IMR-90 (cell line): Measurements from ENCODE around the gene RCBTB2. TPM values are rescaled to one million over a fixed set of nuclear protein-coding genes. Genes with fewer than 3 reads are reported as not detected.

Experiments used
- ATAC-seq: fragments of 200-7000 bp; cut with Tn5 transposase; 2 replicates; pipeline ENCODE4 v1.9.1; 2020; ENCODE audit warnings: low read depth, mild to moderate bottlenecking, moderate library complexity
- BruUV-seq: library from RNA; stranded (reverse); fragments of 400-500 nt; replicated peaks from 2 replicates; lab custom pipeline; 2021; lab: Mats Ljungman, UMichigan
- CTCF ChIA-PET: fragments of 300-600 bp; formaldehyde crosslinking; extraction: SDS; loops from one replicate; lab custom pipeline; 2021; ENCODE audit warnings: antibody characterized with exemption; lab: Yijun Ruan, JAX
- POLR2A ChIA-PET: fragments of 300-600 bp; sonication (Branson Sonifier 250); formaldehyde crosslinking; loops from one replicate; lab custom pipeline; 2022; ENCODE audit warnings: antibody characterized with exemption; ENCODE audit not compliant: unreplicated experiment; lab: Charles Lee
- DNase-seq: peaks from one replicate; pipeline ENCODE4 v3.0.0; 2013
- H2AFZ ChIP-seq: replicated peaks from 2 replicates; pipeline ENCODE3; 2013; ENCODE audit warnings: low read length, mild to moderate bottlenecking; ENCODE audit not compliant: poor library complexity
- H2AK5ac ChIP-seq: 2 replicates; pipeline ENCODE4 v1.6.1; 2013; ENCODE audit warnings: low read depth, low read length, inconsistent platforms
- H2AK9ac ChIP-seq: replicated peaks from 2 replicates; pipeline ENCODE3; 2013; ENCODE audit warnings: mild to moderate bottlenecking, low read depth, low read length, moderate library complexity; ENCODE audit not compliant: poor library complexity
- H2BK120ac ChIP-seq: 2 replicates; pipeline ENCODE4 v1.6.1; 2013; ENCODE audit warnings: low read depth, low read length, inconsistent platforms
- H2BK15ac ChIP-seq: 3 replicates; pipeline ENCODE4 v1.6.1; 2013; ENCODE audit warnings: low read depth, low read length, inconsistent platforms
- H2BK20ac ChIP-seq: 2 replicates; pipeline ENCODE4 v1.6.1; 2013; ENCODE audit warnings: low read depth, mild to moderate bottlenecking, inconsistent platforms, low read length, moderate library complexity
- H2BK5ac ChIP-seq: 2 replicates; pipeline ENCODE4 v1.6.1; 2013; ENCODE audit warnings: mild to moderate bottlenecking, low read depth, low read length, inconsistent platforms; ENCODE audit not compliant: poor library complexity, severe bottlenecking
- H3K14ac ChIP-seq: replicated peaks from 2 replicates; pipeline ENCODE4 v1.6.1; 2013; ENCODE audit warnings: low read depth, low read length, inconsistent platforms
- H3K18ac ChIP-seq: 2 replicates; pipeline ENCODE4 v1.6.1; 2013; ENCODE audit warnings: low read depth, low read length, control low read depth
- H3K23ac ChIP-seq: 2 replicates; pipeline ENCODE4 v1.6.1; 2013; ENCODE audit warnings: low read depth, low read length, inconsistent platforms
- H3K27ac ChIP-seq: 2 replicates; pipeline ENCODE4 v1.5.1; 2013; ENCODE audit warnings: mild to moderate bottlenecking, control low read depth, low read length; ENCODE audit not compliant: insufficient read depth
- H3K27me3 ChIP-seq: 2 replicates; pipeline ENCODE4 v1.6.1; 2013; ENCODE audit warnings: low read length; ENCODE audit not compliant: control insufficient read depth, insufficient read depth
- H3K36me3 ChIP-seq: 2 replicates; pipeline ENCODE4 v1.6.1; 2013; ENCODE audit warnings: low read length, mixed read lengths; ENCODE audit not compliant: control insufficient read depth, insufficient read depth
- H3K4ac ChIP-seq: 2 replicates; pipeline ENCODE4 v1.6.1; 2013; ENCODE audit warnings: low read depth, low read length, inconsistent platforms
- H3K4me1 ChIP-seq: 2 replicates; pipeline ENCODE4 v1.6.1; 2013; ENCODE audit warnings: low read length, mixed read lengths; ENCODE audit not compliant: control insufficient read depth, insufficient read depth
- H3K4me2 ChIP-seq: 2 replicates; pipeline ENCODE4 v1.6.1; 2013; ENCODE audit warnings: low read depth, mild to moderate bottlenecking, control low read depth, low read length, moderate library complexity
- H3K4me3 ChIP-seq: 2 replicates; pipeline ENCODE4 v1.5.1; 2013; ENCODE audit warnings: low read depth, mild to moderate bottlenecking, control low read depth, low read length, moderate library complexity; ENCODE audit not compliant: insufficient read depth
- H3K56ac ChIP-seq: 2 replicates; pipeline ENCODE4 v1.6.1; 2013; ENCODE audit warnings: low read length, inconsistent platforms; ENCODE audit not compliant: insufficient read depth; ENCODE audit errors: extremely low read depth
- H3K79me1 ChIP-seq, 2 experiments: 2 replicates each; pipeline ENCODE4 v1.6.1; 2013; ENCODE audit warnings: low read length in 2 of 2, inconsistent platforms in 1 of 2, low read depth in 1 of 2
- H3K9ac ChIP-seq: 2 replicates; pipeline ENCODE4 v1.6.1; 2013; ENCODE audit warnings: low read depth, low read length, control low read depth
- H3K9me1 ChIP-seq: 2 replicates; pipeline ENCODE4 v1.6.1; 2013; ENCODE audit warnings: low read length, inconsistent platforms; ENCODE audit not compliant: insufficient read depth
- H3K9me3 ChIP-seq: 2 replicates; pipeline ENCODE4 v1.6.1; 2013; ENCODE audit warnings: low read length; ENCODE audit not compliant: control insufficient read depth, insufficient read depth
- H4K20me1 ChIP-seq: 2 replicates; pipeline ENCODE4 v1.6.1; 2013; ENCODE audit warnings: low read length, inconsistent platforms; ENCODE audit not compliant: insufficient read depth
- H4K5ac ChIP-seq: 2 replicates; pipeline ENCODE4 v1.6.1; 2013; ENCODE audit warnings: mild to moderate bottlenecking, low read depth, low read length, control low read depth
- H4K8ac ChIP-seq, 2 experiments: 2 replicates each; pipeline ENCODE4 v1.6.1; 2013; ENCODE audit warnings: low read depth in 2 of 2, low read length in 2 of 2, control low read depth in 1 of 2, inconsistent platforms in 1 of 2
- H4K91ac ChIP-seq: 2 replicates; pipeline ENCODE4 v1.6.1; 2013; ENCODE audit warnings: low read depth, low read length, inconsistent platforms; ENCODE audit not compliant: insufficient read depth
- POLR2A ChIP-seq: IDR thresholded peaks from 2 replicates; pipeline ENCODE4 v1.6.1; 2012; ENCODE audit warnings: mild to moderate bottlenecking, low read depth, low read length
- WGBS, 2 experiments: methylation state at CpG; one replicate each; pipeline versions ENCODE4 v1.1.5 to v1.1.7; 2013; ENCODE audit warnings: missing lambda C conversion rate in 2 of 2; ENCODE audit not compliant: insufficient read length in 1 of 2; ENCODE audit errors: extremely low coverage in 2 of 2; 5-methylcytosine and 5-hydroxymethylcytosine counted together
- dilution Hi-C: fragments of 300-500 bp; cut with HindIII; formaldehyde crosslinking; loops from one replicate; pipeline ENCODE4 v1.14.3; 2018; ENCODE audit warnings: low sequenced_read_pairs; ENCODE audit not compliant: unreplicated experiment
- in situ Hi-C: fragments of 300-500 bp; cut with MboI; formaldehyde crosslinking; loops from 3 replicates; pipeline ENCODE4 v1.14.3; 2019; ENCODE audit warnings: low sequenced_read_pairs, inconsistent platforms, mixed read lengths
- intact Hi-C: fragments of 100-400 bp; cut with micrococcal nuclease; formaldehyde crosslinking; loops from 2 replicates; pipeline ENCODE4 v1.10.0; 2022
- polyA plus RNA-seq, 3 experiments: library from polyadenylated mRNA; depleted of rRNA; stranded (reverse); fragments of >200 nt; gene quantifications; 2 replicates each; pipeline ENCODE4 v1.2.3, GENCODE V29; 2012; ENCODE audit warnings: low replicate concordance in 1 of 3
- total RNA-seq: library from RNA; depleted of rRNA; stranded (reverse); fragments of >200 nt; gene quantifications from 2 replicates; pipeline ENCODE4 v1.2.3, GENCODE V29; 2012

RCBTB2 gene
- total and polyA plus RNA-seq, 2 of the 4 experiments (the other 2 are of a cell fraction), result 4.0 to 5.2 TPM

DNA sequence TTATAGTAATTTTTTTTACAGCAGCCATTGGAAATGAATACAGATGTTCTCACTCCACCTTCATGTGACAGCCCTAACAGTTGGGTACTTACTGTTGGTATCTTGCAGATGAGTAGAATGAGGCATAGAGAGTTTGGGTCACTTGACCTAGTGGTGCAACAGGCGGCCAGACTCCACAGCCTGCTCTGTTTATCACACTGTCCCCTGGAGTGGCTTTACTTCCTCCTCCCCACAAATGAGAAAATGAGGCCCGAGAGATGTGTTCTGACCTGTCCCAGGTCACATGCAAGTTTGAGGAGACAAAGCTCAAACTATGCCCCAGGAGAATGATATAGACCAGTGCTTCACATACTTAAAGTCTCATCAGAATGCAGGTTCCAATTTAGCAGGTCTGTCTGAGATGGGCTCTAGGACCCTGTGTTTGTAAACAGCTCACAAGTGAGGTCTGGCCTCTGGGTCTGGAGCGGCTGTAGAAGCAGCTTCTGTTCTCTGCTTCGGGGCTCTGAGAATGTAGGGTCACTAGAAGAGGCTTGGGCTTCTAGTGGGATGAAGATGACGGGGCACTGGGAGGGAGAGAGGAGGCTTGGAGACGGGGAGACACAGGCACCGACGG, 37.4 kb upstream of the RCBTB2 start:
- no peak for ATAC-seq
- H2BK20ac ChIP-seq, result 0 out of 2 replicates have a peak overlapping the region, but pooled peaks have one; percentile 20
- H2AK5ac ChIP-seq, result no peak overlapping the region
- H3K14ac ChIP-seq, result no peak overlapping the region
- POLR2A ChIA-PET, result no interaction called here
- no peaks in the 10 kb centered on the region for H3K9me3 ChIP-seq
- H3K79me1 ChIP-seq, result no peaks in the 10 kb centered on the region
- no peaks in the 10 kb centered on the region for H3K27me3 ChIP-seq
- intact Hi-C loops (no loop called here), dilution Hi-C loops (no loop called here), in situ Hi-C loops (loop anchor here (10.0 kb wide), 1 partner anchor 236 kb away; no protein-coding TSS in a partner anchor)
- no peak overlapping the region for H2AK9ac ChIP-seq
- H3K4me2 ChIP-seq, result no peak overlapping the region
- CTCF ChIA-PET, result interaction anchor here (0.6 to 1.1 kb wide), 3 partner anchors 115 to 169 kb away, joined by 3 to 4 read pairs (median 4); no protein-coding TSS in a partner anchor
- no peak overlapping the region for H3K9ac ChIP-seq
- no peak overlapping the region for H2BK5ac ChIP-seq
- H3K27ac ChIP-seq, result no peak overlapping the region
- no peak overlapping the region for H3K23ac ChIP-seq
- no peak overlapping the region for H2BK15ac ChIP-seq
- 0 out of 2 replicates have a peak, but pooled peaks cover 2% of the 10 kb centered on the region for H3K9me1 ChIP-seq
- H2BK120ac ChIP-seq, result 0 out of 2 replicates have a peak overlapping the region, but pooled peaks have one; percentile 22
- H4K8ac ChIP-seq, result peak overlapping the region in 1 of 2 experiments; percentile 94; a peak in 1 of 4 replicates
- TF ChIP-seq POLR2A, result no peak
- 87% methylated on average over 8 of the region's 8 CpGs; no CpG with 5 or more reads in 1 of the 2 experiments for WGBS, 2 experiments
- no peaks in the 10 kb centered on the region for H4K20me1 ChIP-seq
- no peak overlapping the region for H3K56ac ChIP-seq
- H3K4ac ChIP-seq, result no peak overlapping the region
- peak overlapping the region; percentile 6; the same call in 1 of the 2 replicates for H3K18ac ChIP-seq
- H3K4me1 ChIP-seq, result peaks cover 4% of the 10 kb centered on the region
- no peak for DNase-seq
- H4K91ac ChIP-seq, result peak overlapping the region; percentile 23
- no TSS peak for BruUV-seq
- H3K4me3 ChIP-seq, result no peak overlapping the region
- H4K5ac ChIP-seq, result no peak overlapping the region
- peak overlapping the region; percentile 26 for H2AFZ ChIP-seq
- H3K36me3 ChIP-seq, result no peaks in the 10 kb centered on the region
